Activated CD4-positive, alpha-beta T cell treated with anti-CD3 and anti-CD28 coated beads, Interleukin-2, amount 10 ng/mL, durations not matched to agents 24 days and 14 days (primary cell): ENCODE results near the gene PBX1. TPM values are rescaled to one million over a fixed set of nuclear protein-coding genes. Genes with fewer than 3 reads are reported as not detected.

Experiments used
- DNase-seq: peaks from one replicate; pipeline ENCODE4 v3.0.0; 2022
- H3K27ac Mint-ChIP-seq: one replicate; pipeline ENCODE4 v1.8.0; 2022; ENCODE audit warnings: mild to moderate bottlenecking, mixed read lengths
- H3K27me3 Mint-ChIP-seq: one replicate; pipeline ENCODE4 v1.8.0; 2022; ENCODE audit warnings: mixed read lengths
- H3K36me3 Mint-ChIP-seq: one replicate; pipeline ENCODE4 v1.8.0; 2022; ENCODE audit warnings: low read depth, mild to moderate bottlenecking, mixed read lengths
- H3K4me1 Mint-ChIP-seq: one replicate; pipeline ENCODE4 v1.8.0; 2021; ENCODE audit warnings: mixed read lengths
- H3K4me3 Mint-ChIP-seq: one replicate; pipeline ENCODE4 v1.8.0; 2022; ENCODE audit warnings: mild to moderate bottlenecking, moderate library complexity, mixed read lengths
- H3K9me3 Mint-ChIP-seq: one replicate; pipeline ENCODE4 v1.8.0; 2021; ENCODE audit warnings: mixed read lengths
- intact Hi-C: fragments of 100-400 bp; cut with micrococcal nuclease; formaldehyde crosslinking; loops from one replicate; pipeline ENCODE4 v1.15.1; 2023
- total RNA-seq: library from RNA; stranded (reverse); gene quantifications from 2 replicates; pipeline ENCODE4 v1.2.3, GENCODE V29; 2022

Gene PBX1
- total RNA-seq, 1 donor from 2014 or later = not detected

DNA sequence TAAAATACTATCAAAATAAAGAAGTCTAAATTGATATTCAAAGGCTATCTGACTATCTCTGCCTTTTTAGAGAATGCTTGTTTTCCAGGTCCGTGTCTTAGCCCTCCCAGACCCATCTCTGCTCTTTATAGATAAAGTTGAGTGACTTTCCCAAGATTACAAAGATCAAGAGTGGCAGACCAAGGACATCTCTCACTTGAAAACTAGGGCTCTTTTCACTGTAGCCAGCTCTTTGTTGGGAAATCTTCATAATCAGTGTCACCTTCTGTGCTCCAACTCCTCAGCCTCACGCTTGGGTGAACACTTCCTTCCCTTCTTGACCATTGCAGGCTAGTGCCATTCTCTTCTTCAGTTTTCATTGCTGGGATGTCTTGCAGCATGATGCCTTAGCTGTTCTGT, 211.1 kb downstream of the PBX1 start:
- Mint-ChIP-seq H3K27me3 (no peaks in the 10 kb centered on the region), H3K4me1 (no peaks in the 10 kb centered on the region), H3K36me3 (no peaks in the 10 kb centered on the region), H3K4me3 (no peak overlapping the region), H3K27ac (no peak overlapping the region), H3K9me3 (no peaks in the 10 kb centered on the region)
- intact Hi-C loops = no loop called here
- no peak for DNase-seq

DNA sequence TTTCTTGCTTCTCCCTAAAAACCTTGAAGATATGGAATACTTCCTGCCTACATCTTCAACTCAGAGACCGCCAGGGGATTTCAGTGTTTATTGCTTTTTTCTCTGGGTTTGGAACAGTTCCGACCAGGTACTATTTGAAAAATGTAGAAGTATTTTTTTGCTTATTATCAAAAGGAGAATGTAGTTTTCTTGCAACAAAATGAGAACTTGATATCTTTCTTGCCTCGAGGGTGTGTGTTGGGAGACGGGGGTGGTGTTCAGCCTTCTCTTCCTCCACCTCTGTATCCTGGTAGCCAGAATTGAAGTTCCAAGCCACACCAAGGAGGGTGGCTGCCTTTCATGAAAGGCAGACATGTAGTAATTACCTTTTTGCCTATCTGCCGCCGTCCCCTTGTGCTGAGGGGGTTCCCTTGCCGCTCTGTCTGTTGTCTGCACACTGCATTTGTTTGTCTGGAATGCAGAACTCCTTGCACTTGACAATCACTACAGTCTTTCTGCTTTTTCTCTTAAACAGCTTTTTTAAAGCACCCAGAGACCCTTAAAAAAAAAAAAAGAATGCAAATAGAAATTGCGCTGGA, 212.1 kb downstream of the PBX1 start:
- H3K4me3 Mint-ChIP-seq = no peak overlapping the region
- no peak for DNase-seq
- H3K36me3 Mint-ChIP-seq = no peaks in the 10 kb centered on the region
- no peak overlapping the region for H3K27ac Mint-ChIP-seq
- intact Hi-C loops = no loop called here
- H3K27me3 Mint-ChIP-seq = no peaks in the 10 kb centered on the region
- H3K4me1 Mint-ChIP-seq = no peaks in the 10 kb centered on the region
- H3K9me3 Mint-ChIP-seq = no peaks in the 10 kb centered on the region

DNA sequence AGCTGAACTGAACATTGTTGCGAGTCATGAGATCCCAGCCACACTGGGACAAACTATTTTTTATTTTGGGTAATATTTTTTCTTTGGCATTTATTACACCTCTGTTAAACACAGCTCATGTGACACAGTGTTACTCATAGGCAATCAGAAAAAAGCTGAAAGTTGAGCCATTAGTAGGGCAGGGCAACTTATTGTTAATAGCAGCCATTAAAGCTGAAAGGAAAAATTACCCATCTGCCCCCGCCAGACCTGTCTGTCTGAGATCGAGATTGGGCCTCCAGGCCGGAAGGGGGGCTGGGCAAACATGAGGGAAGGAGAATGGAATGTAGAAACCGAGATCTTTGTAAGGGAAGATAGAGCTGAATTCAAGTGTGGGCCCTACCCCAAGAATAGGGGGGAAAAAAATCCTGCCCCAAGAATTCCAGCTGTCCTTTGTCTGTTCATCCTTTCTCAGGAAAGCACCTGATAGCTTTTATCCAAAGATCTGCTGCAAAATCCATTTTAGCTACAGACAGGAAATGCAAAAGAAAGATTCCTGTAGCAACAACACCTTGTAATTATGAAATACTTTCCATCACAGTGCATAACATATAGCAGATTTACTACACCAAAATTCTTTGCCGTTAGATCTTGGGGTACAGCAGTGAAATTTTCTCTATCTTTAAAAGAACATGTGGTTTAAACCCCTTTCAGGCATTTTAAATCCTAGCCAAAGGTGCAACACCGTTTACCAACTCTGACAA, 212.8 kb downstream of the PBX1 start:
- Mint-ChIP-seq H3K36me3 (no peaks in the 10 kb centered on the region), H3K27ac (no peak overlapping the region), H3K27me3 (no peaks in the 10 kb centered on the region), H3K4me1 (no peaks in the 10 kb centered on the region), H3K9me3 (no peaks in the 10 kb centered on the region), H3K4me3 (no peak overlapping the region)
- no peak for DNase-seq
- intact Hi-C loops = no loop called here

DNA sequence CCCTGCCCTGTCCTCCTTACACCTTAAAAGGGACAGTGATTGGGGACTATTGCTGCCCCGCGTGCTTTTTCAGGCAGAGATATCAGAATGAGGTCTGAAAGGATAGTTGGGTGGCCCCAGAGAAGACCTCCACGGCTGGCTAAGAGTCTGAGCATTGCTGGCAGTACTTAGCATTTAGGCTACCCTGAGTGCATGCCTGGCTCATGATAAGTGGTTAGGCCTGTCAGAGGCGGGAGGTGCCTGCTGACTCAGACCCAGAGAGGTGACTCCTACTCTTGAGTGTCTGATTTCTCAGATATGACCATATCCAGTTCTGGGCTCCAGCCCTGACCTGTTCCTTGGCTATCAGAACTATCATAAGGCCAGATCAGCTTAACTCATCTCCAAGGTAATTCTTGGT, 213.7 kb downstream of the PBX1 start:
- H3K4me1 Mint-ChIP-seq = no peaks in the 10 kb centered on the region
- intact Hi-C loops = no loop called here
- no peak for DNase-seq
- H3K4me3 Mint-ChIP-seq = no peak overlapping the region
- H3K9me3 Mint-ChIP-seq = no peaks in the 10 kb centered on the region
- no peaks in the 10 kb centered on the region for H3K36me3 Mint-ChIP-seq
- no peaks in the 10 kb centered on the region for H3K27me3 Mint-ChIP-seq
- no peak overlapping the region for H3K27ac Mint-ChIP-seq

DNA sequence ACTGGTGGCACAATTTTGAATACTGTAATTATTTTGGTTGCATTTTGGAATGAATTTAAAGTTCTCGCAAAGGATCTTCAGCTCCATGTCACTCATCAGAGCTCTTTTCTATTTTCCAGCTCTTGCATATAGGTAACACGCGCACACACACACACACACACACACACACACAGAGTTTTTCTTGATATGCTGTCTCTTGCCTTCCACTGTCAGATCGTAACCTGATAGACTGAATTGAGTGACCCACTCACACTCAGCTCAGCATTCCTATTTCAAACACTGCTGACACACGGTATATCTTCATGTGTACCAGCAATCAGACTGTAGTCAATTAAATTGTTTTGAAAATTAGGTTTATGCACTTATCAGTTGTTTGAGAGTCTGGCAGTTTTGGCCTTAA, 214.1 kb downstream of the PBX1 start:
- Mint-ChIP-seq H3K4me3 (no peak overlapping the region), H3K27ac (no peak overlapping the region), H3K27me3 (no peaks in the 10 kb centered on the region), H3K4me1 (no peaks in the 10 kb centered on the region), H3K36me3 (no peaks in the 10 kb centered on the region), H3K9me3 (no peaks in the 10 kb centered on the region)
- intact Hi-C loops = no loop called here
- DNase-seq = no peak

DNA sequence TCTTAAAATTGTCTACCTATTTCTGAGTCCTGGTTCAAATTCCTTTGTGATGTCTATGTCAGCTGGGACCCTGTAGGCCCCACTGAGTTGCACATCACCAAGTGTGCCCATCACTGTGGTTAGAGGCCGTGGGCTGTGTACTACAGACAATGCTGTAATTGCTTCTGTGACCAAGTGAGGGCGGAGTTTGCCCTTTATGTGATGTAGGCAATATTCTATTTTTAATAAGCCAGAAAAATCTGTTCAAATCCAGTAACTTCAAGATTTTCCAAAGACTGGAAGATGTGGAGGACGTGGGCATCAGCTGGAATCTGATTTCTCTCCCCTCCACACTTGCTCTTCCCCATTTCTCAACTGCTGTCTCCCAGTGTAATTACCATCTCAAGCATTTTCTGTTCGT, 215.4 kb downstream of the PBX1 start:
- Mint-ChIP-seq H3K4me1 (no peaks in the 10 kb centered on the region), H3K9me3 (no peaks in the 10 kb centered on the region), H3K27me3 (no peaks in the 10 kb centered on the region), H3K36me3 (no peaks in the 10 kb centered on the region), H3K27ac (no peak overlapping the region), H3K4me3 (no peak overlapping the region)
- no peak for DNase-seq
- intact Hi-C loops = no loop called here

DNA sequence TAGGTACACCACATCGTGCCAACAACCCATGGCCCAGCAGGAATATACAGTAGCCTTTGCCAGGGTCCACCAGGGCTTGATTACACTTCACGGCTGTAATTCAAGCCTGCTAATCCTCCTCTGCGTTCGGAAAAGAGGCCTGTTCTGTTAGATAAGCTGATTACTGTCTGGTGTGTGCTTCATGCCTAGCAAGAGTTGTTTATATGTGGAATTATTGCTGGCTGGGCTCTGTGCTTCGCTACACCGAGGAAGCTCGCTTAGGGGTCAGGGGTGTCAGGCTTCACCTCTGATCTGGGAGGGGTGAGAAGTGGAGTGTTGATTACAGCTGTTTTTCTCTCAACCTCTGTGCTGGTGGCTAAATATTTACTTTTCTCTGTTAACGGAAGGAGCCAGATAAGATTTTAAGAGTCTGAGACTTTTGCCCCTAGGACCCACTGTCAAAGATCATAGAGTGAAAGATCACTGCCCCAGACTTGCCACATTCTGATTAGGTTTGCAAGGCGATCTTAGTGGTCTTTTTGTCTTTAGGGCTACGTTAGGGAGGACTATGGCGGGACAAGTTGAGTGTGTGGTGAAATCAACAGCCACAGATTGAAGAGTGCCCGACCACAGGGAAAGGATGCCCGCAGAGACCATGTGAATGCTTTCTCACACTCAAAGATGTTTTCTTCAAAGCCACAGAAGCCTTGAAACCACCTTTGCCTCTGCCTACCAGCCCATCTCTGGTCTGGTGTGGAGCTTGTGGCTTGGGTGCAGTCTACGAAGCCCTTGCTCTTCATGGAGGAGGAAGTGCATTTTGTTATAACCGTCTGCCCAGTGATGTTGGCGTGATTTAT, 216.1 kb downstream of the PBX1 start:
- H3K4me3 Mint-ChIP-seq = no peak overlapping the region
- no peaks in the 10 kb centered on the region for H3K9me3 Mint-ChIP-seq
- no peaks in the 10 kb centered on the region for H3K4me1 Mint-ChIP-seq
- H3K36me3 Mint-ChIP-seq = no peaks in the 10 kb centered on the region
- H3K27me3 Mint-ChIP-seq = no peaks in the 10 kb centered on the region
- H3K27ac Mint-ChIP-seq = no peak overlapping the region
- DNase-seq = no peak
- intact Hi-C loops = no loop called here

DNA sequence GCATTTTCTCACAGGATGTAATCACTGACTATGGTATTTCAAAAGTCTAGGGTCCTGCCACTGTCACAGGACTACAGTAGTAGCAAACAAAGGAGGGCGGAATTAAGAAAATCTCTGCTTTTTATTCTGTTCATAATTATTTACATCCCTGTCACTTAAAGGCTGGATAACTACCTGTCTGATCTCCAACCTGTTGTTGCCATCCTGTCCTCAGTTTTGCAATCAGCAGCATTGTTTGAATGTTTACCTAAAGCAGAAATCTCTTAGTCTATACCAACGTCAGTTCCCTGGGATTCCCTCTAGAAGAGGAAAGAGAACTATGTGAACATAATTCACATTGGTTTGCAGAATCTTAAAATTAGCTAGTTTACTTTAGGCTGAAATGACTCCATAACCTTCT, 218.5 kb downstream of the PBX1 start:
- intact Hi-C loops = no loop called here
- Mint-ChIP-seq H3K9me3 (no peaks in the 10 kb centered on the region), H3K4me3 (no peak overlapping the region), H3K4me1 (no peaks in the 10 kb centered on the region), H3K27me3 (no peaks in the 10 kb centered on the region), H3K36me3 (no peaks in the 10 kb centered on the region), H3K27ac (no peak overlapping the region)
- DNase-seq = no peak

DNA sequence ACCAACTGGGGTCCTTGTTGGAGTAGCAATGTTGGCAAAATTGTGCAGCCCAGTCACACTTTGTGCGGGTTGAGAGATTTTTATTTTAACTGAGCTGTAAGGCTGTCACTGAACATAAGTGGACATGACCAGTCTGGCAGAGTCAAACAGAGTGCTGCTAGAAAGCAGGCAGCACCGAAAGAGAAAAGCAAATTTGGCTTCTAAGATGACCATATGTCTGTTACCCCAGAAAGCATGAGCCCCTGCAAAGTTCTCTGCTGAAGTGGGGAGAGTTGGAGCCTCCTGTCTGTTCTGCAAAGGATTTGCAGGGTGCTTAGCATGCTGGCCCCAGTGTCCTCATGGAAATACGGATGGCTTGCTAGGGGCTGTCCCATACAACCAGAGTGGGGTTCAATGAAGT, 220.4 kb downstream of the PBX1 start:
- no peaks in the 10 kb centered on the region for H3K27me3 Mint-ChIP-seq
- H3K4me3 Mint-ChIP-seq = no peak overlapping the region

DNA sequence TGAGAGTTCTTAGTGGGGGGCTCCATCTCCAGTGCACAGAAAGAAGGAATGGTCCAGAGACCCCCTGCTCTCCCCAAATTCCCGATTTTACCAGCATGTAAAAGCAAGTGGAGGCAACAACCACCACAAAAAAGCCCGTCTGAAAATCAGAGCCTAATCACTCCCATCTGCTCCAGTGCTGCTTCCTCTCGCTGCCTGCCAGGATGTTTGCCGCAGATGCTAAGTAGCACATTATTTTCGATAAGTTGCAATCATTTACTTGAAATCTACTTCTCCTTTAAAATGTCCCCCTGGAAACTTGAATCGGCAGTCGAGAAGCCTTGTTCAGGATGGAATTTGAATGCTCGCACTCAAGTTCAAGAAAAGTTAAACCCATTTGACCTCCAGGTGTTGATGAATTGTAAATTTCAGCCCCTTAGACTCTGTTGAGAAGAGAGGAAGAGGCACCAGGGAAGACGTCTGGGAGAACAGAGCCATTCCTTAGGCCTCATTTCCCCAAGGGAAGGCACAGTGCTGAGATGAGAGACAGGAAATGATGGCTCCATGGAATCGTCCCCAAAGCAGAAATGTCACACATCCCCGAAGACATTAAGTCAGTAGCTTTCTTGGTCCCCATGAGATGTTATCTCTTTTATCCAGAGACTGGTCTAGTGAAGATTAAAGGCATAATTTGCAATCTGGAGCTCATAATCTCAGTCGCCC, 221.3 kb downstream of the PBX1 start:
- H3K36me3 Mint-ChIP-seq = no peaks in the 10 kb centered on the region
- no peak for DNase-seq
- no peak overlapping the region for H3K27ac Mint-ChIP-seq
- H3K9me3 Mint-ChIP-seq = no peaks in the 10 kb centered on the region
- intact Hi-C loops = loop anchor here (10.0 kb wide), 1 partner anchor 1255 kb away; no protein-coding TSS in a partner anchor
- H3K4me1 Mint-ChIP-seq = no peaks in the 10 kb centered on the region
- no peaks in the 10 kb centered on the region for H3K27me3 Mint-ChIP-seq
- no peak overlapping the region for H3K4me3 Mint-ChIP-seq

More for the DNA sequence above, 220.4 kb downstream of the PBX1 start:
- Mint-ChIP-seq H3K4me1 (no peaks in the 10 kb centered on the region), H3K36me3 (no peaks in the 10 kb centered on the region), H3K27ac (no peak overlapping the region), H3K9me3 (no peaks in the 10 kb centered on the region)
- no peak for DNase-seq
- intact Hi-C loops = no loop called here

DNA sequence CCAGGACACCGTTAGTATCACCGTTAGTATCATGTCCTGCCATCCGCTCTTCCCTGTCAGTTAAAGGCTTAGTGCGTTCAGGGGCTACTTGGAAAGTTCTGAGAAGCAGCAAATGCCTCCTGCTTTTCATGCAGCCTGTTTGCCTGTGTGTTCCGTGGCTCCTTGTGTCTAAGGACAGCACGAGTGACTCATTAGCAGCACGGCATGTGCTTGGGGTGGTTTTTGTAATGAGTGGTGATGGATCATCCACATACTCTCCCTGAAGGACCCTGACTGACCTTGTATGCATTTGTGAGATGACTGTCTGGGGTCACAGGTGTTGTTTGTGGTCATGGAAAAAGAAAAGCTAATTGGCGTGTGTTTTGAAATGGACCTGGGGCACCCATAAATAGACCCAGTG, 221.9 kb downstream of the PBX1 start:
- Mint-ChIP-seq H3K4me1 (no peaks in the 10 kb centered on the region), H3K36me3 (no peaks in the 10 kb centered on the region), H3K27ac (no peak overlapping the region), H3K9me3 (no peaks in the 10 kb centered on the region), H3K27me3 (no peaks in the 10 kb centered on the region), H3K4me3 (no peak overlapping the region)
- intact Hi-C loops = loop anchor here (10.0 kb wide), 1 partner anchor 1256 kb away; no protein-coding TSS in a partner anchor
- no peak for DNase-seq

DNA sequence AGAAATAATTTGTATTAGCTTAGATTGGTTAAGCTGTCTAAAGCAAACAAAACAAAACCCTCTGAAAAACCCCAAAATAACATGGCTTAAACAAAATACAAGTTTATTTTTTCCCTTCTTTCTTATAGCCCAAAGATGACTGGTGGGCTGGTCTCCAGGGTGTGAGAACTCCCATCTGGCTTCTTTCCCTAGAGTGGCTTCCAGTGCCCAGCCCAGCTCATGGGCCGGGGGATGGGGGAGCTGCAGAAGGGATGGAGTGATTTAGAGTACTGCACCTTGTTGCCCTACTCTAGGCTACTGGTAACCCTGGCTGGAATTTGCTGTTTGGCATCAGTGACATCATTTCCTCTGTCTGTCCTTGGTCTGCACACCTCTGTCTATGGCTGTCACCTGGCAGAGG, 223.0 kb downstream of the PBX1 start:
- Mint-ChIP-seq H3K36me3 (no peaks in the 10 kb centered on the region), H3K9me3 (no peaks in the 10 kb centered on the region), H3K4me1 (no peaks in the 10 kb centered on the region), H3K4me3 (no peak overlapping the region), H3K27ac (no peak overlapping the region), H3K27me3 (no peaks in the 10 kb centered on the region)
- no peak for DNase-seq
- intact Hi-C loops = loop anchor here (10.0 kb wide), 1 partner anchor 1257 kb away; no protein-coding TSS in a partner anchor

DNA sequence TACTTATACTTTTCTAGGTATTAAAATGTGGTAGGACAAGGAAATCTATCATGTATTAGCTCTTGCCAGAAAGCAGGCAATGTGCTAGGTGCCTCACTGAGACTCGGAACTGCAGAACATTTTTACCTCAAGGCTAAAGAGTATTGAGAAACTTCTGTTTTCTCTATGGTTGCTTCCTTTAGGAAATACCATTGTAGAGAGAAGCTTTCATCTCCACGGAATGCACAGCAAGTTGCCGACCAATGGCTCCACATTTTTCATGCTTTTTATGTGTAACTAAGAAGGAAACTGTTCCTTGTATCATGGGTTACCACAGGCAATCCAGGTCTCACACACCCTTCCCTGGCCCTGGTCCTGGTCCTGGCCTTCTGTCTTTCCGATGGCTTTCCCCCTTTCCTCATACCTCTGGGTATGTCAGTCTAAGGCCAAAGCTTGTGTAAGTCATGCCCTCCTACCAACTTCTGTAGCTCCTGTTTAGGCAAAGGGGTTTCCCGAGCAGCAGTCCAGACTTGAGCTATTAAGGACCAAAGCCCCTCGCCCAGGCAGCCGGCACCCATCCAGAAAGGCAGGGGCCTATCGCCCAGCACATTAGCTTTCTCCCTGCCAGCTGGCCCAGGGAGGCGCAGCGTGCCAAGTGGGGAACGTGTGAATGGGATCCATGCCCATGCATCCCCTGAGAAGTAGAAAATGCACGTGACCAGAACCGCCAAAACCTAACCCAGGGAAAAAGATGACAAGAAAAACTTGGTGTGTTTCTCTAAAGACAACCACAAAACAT, 225.0 kb downstream of the PBX1 start:
- Mint-ChIP-seq H3K4me3 (no peak overlapping the region), H3K27ac (no peak overlapping the region), H3K4me1 (peaks cover 4% of the 10 kb centered on the region), H3K36me3 (no peaks in the 10 kb centered on the region), H3K9me3 (no peaks in the 10 kb centered on the region), H3K27me3 (no peaks in the 10 kb centered on the region)
- intact Hi-C loops = loop anchor here (10.0 kb wide), 1 partner anchor 1259 kb away; no protein-coding TSS in a partner anchor
- no peak for DNase-seq
